Aortic smooth muscle cell (primary cell): ENCODE results near the gene ASIP. TPM values are rescaled to one million over a fixed set of nuclear protein-coding genes. Genes with fewer than 3 reads are reported as not detected.

ENCODE experiments used
- total RNA-seq: library from RNA; depleted of rRNA; stranded (reverse); fragments of >200 nt; gene quantifications from 2 replicates; pipeline ENCODE4 v1.2.3, GENCODE V29; 2014

The ASIP gene, protein sequence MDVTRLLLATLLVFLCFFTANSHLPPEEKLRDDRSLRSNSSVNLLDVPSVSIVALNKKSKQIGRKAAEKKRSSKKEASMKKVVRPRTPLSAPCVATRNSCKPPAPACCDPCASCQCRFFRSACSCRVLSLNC
- total RNA-seq, result not detected in 2 replicates

DNA sequence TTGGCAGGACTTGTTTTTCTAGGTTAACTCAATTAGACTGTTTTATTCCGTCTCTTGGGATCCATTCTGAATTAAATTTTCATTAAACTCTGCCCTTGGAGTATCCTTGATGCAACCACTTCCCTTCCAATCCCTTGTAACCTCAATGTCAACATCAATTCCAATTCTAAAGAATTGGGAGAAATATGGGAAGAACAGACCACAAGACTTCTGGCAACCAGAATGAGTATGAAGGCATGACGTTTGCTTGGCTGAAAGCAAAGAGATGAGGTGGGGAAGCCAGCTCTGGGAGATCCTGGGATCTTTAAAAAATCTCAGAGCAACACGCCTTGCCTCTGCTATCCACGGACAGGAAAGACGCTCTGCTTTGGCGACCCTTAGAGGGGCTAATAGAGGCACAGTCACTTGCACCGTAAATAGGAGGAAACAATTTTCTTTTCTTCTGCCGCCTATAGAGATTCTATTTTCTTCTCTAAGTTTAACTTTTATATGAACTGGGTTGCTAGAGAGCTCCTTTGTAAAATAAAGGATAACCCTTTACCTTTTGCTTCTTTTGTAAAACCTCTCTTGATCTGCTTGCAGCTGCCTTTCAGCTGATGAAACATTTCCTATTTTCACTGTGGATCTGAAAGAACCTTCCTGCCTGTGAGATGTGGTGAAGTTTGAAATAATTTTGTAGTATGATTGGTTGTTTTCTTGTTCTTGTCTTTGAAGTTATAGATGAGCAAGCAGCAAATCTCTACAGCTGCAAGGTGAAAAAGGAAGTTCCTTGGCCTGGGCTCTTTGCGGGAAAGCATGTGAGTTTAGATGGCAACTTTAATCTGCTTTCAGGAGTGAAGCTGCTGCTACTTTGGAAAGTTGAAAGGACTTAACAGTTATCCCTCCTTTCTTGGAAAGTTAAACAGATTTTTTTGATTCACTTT lies at the start of gene ASIP:
ASIP (plus strand) TSS at position 731 of the 923 bp plus-strand sequence. CDS start 18,952 bp downstream, outside the sequence.

DNA sequence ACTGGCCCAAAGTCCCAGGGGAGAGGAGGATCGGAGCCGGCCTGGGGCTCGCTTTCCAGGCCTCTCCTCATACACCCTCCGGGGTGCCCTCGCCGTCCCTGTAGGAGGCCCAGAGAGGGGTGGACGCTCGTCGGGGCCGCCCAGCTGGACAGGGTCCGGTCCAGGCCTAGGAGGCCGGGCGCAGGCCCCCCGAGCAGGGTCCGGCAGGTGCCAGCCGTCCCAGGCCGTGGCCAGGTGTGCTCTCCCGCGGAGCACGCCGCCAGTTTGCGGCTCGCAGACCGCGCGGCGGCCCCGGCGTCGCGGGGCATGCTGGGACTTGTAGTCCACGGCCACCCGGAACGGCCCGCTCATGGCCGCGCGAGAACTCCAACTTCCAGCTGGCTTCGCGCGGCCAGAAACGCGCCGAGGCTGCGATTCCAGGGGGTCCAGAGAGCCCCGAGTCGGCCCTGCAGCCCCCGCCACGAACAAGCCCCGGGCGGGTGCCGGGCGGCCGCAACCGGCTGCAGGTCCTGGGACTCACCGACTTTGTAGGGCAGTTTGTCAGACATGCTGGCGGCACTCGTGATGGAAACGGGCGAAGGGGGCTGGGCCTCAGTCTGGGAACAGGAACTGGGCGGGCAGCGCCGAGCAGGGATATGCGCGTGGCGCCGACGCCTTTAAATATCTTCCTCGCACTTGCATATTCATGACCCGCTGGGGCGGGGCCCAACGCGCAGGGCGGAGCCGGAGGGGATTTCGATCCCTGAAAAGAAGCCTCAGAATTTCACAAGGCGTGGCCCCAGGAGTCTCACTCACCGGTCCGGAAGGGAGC lies 61.7 kb downstream of the ASIP start, which contains the start of gene AHCY:
AHCY (minus strand) TSS at position 633 of the 811 bp plus-strand sequence; CDS start at position 548, 85 bp downstream.

Other genes starting within 250 kb of the ASIP start
- 66.8 and 76.4 TPM in 2 replicates for gene RALY, start 247.5 kb upstream of the ASIP start, total RNA-seq
- 85.1 and 96.8 TPM in 2 replicates for gene EIF2S2, start 129.2 kb upstream of the ASIP start, total RNA-seq
- 77.3 and 86.5 TPM in 2 replicates for gene AHCY, start 61.9 kb downstream of the ASIP start, total RNA-seq
- gene ITCH, start 121.8 kb downstream of the ASIP start, total RNA-seq, result 74.9 and 78.0 TPM in 2 replicates